PC-9 (cell line): ENCODE data around the gene GTF2H2C.
"Not testable (repeated sequence)": the region's sequence is repeated elsewhere in the genome, so short reads cannot be mapped to it uniquely, and the experiment has no call there.

Source experiments
- EZH2 ChIP-seq: fragments of 200-600 bp; sonication (generic); IDR thresholded peaks from 2 replicates; pipeline ENCODE4 v1.8.0; 2017; ENCODE audit warnings: antibody characterized with exemption, low read depth
- TF ChIP-seq, protein P1 (sequence below): fragments of 200-600 bp; sonication (generic); conservative IDR thresholded peaks from 2 replicates; pipeline ENCODE4 v1.6.1; 2017; ENCODE audit warnings: mixed run types, antibody characterized with exemption, mild to moderate bottlenecking, moderate library complexity

DNA sequence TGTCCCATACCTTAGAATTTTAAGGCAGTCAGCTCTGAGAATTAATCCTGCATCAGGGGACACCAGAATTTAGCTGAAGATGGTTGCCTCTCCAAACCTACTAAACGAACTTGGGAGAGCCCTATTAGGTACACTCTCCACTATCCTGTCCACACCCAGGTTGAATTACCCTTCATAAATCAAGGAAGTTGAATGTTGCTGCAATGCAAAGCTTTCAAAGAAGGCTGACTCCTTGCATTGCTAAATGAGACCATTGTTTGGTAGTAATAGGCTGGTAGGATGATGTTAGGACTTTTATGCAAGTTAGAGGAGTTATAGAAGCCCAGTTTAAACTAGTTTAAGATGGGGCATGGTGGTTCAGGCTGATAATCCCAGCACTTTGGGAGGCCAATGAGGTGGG is 18.6 kb upstream of the GTF2H2C start:
- TF ChIP-seq, protein P1, sequence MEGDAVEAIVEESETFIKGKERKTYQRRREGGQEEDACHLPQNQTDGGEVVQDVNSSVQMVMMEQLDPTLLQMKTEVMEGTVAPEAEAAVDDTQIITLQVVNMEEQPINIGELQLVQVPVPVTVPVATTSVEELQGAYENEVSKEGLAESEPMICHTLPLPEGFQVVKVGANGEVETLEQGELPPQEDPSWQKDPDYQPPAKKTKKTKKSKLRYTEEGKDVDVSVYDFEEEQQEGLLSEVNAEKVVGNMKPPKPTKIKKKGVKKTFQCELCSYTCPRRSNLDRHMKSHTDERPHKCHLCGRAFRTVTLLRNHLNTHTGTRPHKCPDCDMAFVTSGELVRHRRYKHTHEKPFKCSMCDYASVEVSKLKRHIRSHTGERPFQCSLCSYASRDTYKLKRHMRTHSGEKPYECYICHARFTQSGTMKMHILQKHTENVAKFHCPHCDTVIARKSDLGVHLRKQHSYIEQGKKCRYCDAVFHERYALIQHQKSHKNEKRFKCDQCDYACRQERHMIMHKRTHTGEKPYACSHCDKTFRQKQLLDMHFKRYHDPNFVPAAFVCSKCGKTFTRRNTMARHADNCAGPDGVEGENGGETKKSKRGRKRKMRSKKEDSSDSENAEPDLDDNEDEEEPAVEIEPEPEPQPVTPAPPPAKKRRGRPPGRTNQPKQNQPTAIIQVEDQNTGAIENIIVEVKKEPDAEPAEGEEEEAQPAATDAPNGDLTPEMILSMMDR, result not testable (repeated sequence)
- not testable (repeated sequence) for TF ChIP-seq EZH2
